Measurements from ENCODE around the gene COL11A1. TPM values are rescaled to one million over a fixed set of nuclear protein-coding genes. Genes with fewer than 3 reads are reported as not detected.
"Not testable (repeated sequence)": the region's sequence is repeated elsewhere in the genome, so short reads cannot be mapped to it uniquely, and the experiment has no call there.

Gene COL11A1
- total RNA-seq, 4 donors from 2014 or later, result 0.16 TPM; not detected in 3

DNA sequence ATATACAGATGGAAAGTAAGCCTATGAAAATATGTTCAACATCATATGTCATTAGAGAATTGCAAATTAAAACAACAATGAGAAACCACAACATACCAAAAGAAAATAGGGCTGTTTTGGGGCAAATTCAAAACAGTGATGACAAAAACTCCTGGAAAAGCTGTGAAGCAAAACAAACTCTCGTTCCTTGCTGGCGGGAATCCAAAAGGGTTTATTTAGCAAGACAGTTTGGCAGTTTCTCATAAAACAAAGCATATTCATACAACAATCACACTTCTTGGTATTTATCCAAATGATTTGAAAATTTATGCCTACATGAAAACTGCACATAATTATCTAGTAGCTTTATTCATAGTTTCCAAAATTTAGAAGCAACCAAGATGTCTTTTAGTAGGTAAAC lies 44.4 kb downstream of the COL11A1 start:
- H3K36me3 ChIP-seq, result no peaks in the 10 kb centered on the region
- 54 to 60% methylated on average over 2 of the region's 2 CpGs for WGBS, 2 donors (ENCODE audit: low coverage in 1 of 2)
- no peaks in the 10 kb centered on the region for H3K9me3 ChIP-seq
- no peaks in the 10 kb centered on the region for H3K27me3 ChIP-seq
- no peaks in the 10 kb centered on the region for H3K4me1 ChIP-seq
- H3K27ac ChIP-seq, result no peak overlapping the region
- intact Hi-C loops (cut with DNase I; ENCODE audit: low total_unique reads), result no loop called here
- TF ChIP-seq POLR2AphosphoS5 (IDR thresholded peaks at IDR 0.05) (no peak), POLR2A (IDR thresholded peaks at IDR 0.05) (no peak), EP300 (IDR thresholded peaks at IDR 0.05; ENCODE audit: low read depth) (no peak)
- TF ChIP-seq, protein P1, sequence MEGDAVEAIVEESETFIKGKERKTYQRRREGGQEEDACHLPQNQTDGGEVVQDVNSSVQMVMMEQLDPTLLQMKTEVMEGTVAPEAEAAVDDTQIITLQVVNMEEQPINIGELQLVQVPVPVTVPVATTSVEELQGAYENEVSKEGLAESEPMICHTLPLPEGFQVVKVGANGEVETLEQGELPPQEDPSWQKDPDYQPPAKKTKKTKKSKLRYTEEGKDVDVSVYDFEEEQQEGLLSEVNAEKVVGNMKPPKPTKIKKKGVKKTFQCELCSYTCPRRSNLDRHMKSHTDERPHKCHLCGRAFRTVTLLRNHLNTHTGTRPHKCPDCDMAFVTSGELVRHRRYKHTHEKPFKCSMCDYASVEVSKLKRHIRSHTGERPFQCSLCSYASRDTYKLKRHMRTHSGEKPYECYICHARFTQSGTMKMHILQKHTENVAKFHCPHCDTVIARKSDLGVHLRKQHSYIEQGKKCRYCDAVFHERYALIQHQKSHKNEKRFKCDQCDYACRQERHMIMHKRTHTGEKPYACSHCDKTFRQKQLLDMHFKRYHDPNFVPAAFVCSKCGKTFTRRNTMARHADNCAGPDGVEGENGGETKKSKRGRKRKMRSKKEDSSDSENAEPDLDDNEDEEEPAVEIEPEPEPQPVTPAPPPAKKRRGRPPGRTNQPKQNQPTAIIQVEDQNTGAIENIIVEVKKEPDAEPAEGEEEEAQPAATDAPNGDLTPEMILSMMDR (IDR thresholded peaks at IDR 0.05), result no peak
- DNase-seq, result no peak
- in situ Hi-C loops (cut with MboI; ENCODE audit: low pct_ligation_motif_present in 1 of 4, low pct_unique_long_range_greater_than_20kb in 1 of 4, low sequenced_read_pairs in 3 of 4), result no loop called here
- H3K4me3 ChIP-seq, result no peak overlapping the region

DNA sequence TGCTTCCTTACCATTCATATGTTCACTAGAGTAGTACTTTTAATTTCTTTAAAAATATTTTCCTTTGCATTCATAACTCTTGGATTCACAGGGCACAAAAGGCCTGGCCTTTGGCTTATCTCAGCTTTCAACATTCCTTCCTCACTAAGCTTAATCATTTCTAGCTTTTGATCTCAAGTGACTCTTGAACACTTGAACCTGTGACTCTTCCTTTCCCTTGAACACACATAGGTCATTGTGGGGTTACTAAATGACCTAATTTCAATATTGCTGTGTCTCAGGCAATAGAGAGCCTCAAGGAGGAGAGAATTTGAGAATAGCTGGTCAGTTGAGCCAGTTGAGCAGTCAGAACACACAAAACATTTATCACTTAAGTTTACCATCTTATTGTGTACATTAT lies 49.9 kb downstream of the COL11A1 start:
- H3K4me1 ChIP-seq, result no peaks in the 10 kb centered on the region
- intact Hi-C loops (cut with DNase I; ENCODE audit: low total_unique reads), result no loop called here
- no peak overlapping the region for H3K4me3 ChIP-seq
- H3K27ac ChIP-seq, result no peak overlapping the region
- H3K36me3 ChIP-seq, result no peaks in the 10 kb centered on the region
- no peaks in the 10 kb centered on the region for H3K9me3 ChIP-seq
- H3K27me3 ChIP-seq, result no peaks in the 10 kb centered on the region
- TF ChIP-seq, protein P1 (IDR thresholded peaks at IDR 0.05), result no peak
- TF ChIP-seq POLR2AphosphoS5 (IDR thresholded peaks at IDR 0.05) (no peak), EP300 (IDR thresholded peaks at IDR 0.05; ENCODE audit: low read depth) (no peak), POLR2A (IDR thresholded peaks at IDR 0.05) (no peak)
- in situ Hi-C loops (cut with MboI; ENCODE audit: low pct_ligation_motif_present in 1 of 4, low pct_unique_long_range_greater_than_20kb in 1 of 4, low sequenced_read_pairs in 3 of 4), result no loop called here
- no peak for DNase-seq

DNA sequence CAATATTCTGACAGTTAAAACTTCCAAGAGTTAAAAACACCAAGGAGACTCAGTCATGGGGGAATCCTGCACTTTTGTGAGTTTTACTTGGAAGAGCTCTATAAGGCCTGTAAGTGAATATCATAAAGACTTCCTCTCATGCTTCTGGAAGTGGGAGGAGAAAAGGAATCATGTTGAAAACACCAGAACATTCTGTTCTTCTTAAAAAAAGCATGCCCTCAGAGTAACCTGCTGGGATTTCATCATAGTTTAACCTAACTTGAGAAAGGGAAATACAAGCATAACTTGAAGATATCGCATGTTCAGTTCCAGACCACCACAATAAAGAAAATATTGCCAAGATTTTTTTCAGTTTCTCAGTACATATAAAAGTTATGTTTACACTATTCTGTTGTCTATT lies 51.9 kb downstream of the COL11A1 start:
- in situ Hi-C loops (cut with MboI; ENCODE audit: low pct_ligation_motif_present in 1 of 4, low pct_unique_long_range_greater_than_20kb in 1 of 4, low sequenced_read_pairs in 3 of 4), result no loop called here
- WGBS, 2 donors (ENCODE audit: low coverage in 1 of 2), result 83 to 92% methylated on average over 1 of the region's 1 CpG
- H3K27ac ChIP-seq, result no peak overlapping the region
- H3K36me3 ChIP-seq, result no peaks in the 10 kb centered on the region
- intact Hi-C loops (cut with DNase I; ENCODE audit: low total_unique reads), result no loop called here
- no peaks in the 10 kb centered on the region for H3K4me1 ChIP-seq
- H3K27me3 ChIP-seq, result no peaks in the 10 kb centered on the region
- no peak for DNase-seq
- H3K9me3 ChIP-seq, result no peaks in the 10 kb centered on the region
- H3K4me3 ChIP-seq, result no peak overlapping the region
- TF ChIP-seq POLR2AphosphoS5 (IDR thresholded peaks at IDR 0.05), result no peak
- TF ChIP-seq POLR2A (IDR thresholded peaks at IDR 0.05), result no peak
- TF ChIP-seq, protein P1 (IDR thresholded peaks at IDR 0.05), result no peak
- TF ChIP-seq EP300 (IDR thresholded peaks at IDR 0.05; ENCODE audit: low read depth), result no peak

DNA sequence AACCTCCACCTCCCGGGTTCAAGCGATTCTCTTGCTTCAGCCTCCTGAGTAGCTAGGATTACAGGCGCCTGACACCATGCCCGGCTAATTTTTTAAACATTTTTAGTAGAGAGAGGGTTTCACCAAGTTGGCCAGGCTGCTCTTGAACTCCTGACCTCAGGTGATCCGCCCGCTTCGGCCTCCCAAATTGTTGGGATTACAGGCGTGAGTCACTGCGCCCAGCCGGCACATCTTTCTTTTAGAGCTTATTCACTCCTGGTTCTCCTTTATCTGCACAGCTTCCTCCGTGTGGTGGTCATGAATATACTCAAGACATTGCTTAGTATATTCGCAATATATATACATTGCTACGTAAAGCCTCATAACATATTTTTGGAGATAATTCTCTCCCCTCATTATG lies 80.2 kb downstream of the COL11A1 start:
- H3K4me3 ChIP-seq; H3K9me3 ChIP-seq; H3K36me3 ChIP-seq; H3K27ac ChIP-seq; DNase-seq; in situ Hi-C loops (cut with MboI; ENCODE audit: low pct_ligation_motif_present in 1 of 4, low pct_unique_long_range_greater_than_20kb in 1 of 4, low sequenced_read_pairs in 3 of 4); H3K4me1 ChIP-seq; intact Hi-C loops (cut with DNase I; ENCODE audit: low total_unique reads); H3K27me3 ChIP-seq: not testable (repeated sequence)
- WGBS, 2 donors (ENCODE audit: low coverage in 1 of 2), result 83 to 86% methylated on average over 8 to 13 of the region's 13 CpGs

DNA sequence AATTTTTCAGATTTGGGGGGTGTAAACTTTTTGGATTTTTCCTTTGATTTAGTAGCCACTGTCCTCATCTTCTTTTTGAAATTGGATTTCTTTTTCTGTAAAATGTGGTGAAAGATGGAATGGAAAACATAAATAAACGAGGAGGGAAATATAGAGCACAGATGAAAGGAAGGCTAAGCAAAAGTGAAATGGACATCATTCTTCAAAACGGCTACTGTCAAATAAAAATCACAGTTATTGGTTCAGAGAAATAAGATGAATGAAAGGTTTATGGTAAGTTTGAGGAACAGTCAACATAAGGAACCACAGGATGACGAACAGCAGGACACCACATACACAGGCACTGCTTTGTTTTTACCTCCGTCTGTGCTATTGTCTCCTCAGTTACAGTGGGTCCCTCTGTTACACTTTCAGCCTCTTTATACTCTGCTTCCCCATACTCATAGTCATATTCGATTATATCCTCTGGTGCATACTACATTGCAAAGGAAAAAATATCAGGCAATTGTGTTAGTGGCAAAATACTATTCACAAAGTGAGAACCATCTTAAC lies 82.4 kb downstream of the COL11A1 start:
- no peak for TF ChIP-seq EP300 (IDR thresholded peaks at IDR 0.05; ENCODE audit: low read depth)
- TF ChIP-seq, protein P1 (IDR thresholded peaks at IDR 0.05), result no peak
- no peak for TF ChIP-seq POLR2AphosphoS5 (IDR thresholded peaks at IDR 0.05)
- WGBS, 2 donors (ENCODE audit: low coverage in 1 of 2), result 27 to 34% methylated on average over 5 of the region's 5 CpGs
- in situ Hi-C loops (cut with MboI; ENCODE audit: low pct_ligation_motif_present in 1 of 4, low pct_unique_long_range_greater_than_20kb in 1 of 4, low sequenced_read_pairs in 3 of 4) (no loop called here), intact Hi-C loops (cut with DNase I; ENCODE audit: low total_unique reads) (no loop called here)
- Histone ChIP-seq H3K4me1 (no peaks in the 10 kb centered on the region), H3K36me3 (no peaks in the 10 kb centered on the region), H3K9me3 (no peaks in the 10 kb centered on the region), H3K27me3 (no peaks in the 10 kb centered on the region), H3K4me3 (no peak overlapping the region), H3K27ac (no peak overlapping the region)
- DNase-seq, result no peak

Measured in transverse colon (tissue), 4 donors.